Measurements from ENCODE around the gene MAST4. TPM values are rescaled to one million over a fixed set of nuclear protein-coding genes. Genes with fewer than 3 reads are reported as not detected.
A peak's percentile ranks its signal among the peaks of the same experiment; 100 is the strongest.

Gene MAST4
- total and polyA plus RNA-seq, 2 of the 13 experiments (the other 11 are each of a cell fraction or from before 2014, with no cell fraction given) = 3.4 to 3.7 TPM

DNA sequence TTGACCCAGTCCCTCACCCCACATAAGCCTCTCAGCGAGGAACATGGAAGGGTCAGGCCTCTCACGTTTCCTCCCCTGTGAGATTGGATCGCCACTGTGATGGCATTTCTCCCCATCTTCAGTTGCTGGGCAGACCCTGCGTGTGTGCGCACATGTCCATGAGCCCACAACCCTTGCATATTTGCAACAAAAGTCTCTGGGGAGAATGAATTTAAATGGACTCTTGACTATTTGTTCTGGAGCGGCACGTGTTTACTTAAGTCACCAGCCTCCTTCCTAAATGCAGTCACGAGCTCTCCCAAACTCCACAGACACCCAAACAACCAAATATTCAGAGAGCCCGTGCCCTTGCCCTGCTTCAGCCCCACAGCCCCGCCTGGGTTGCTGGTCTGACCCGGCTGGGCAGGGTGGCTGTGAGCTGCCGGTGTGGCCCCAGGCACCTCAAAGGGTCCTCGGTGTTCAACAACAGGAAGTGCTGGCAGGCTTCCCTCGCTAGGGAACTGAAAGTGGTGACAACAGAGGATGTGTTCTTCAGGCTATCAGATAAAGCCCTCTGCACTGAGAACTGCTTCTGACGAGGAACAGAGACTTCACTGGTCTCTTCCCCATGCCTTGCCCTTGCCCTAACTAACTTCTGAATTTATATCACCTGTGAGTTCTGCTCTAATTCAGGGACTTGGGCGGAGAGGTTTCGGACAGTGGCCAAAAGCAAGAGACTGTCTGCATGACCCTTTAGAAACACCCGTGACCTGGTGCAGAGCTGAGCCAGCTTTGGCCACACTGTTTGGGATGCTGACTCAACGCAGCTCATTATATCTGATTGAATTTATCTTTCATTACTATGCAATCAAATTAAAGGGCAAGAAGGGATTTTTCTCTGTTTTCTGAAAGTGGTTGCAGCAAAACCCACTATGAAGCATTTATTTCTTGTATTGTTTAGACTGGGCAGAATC is 619.6 kb downstream of the MAST4 start (continued):
- TF ChIP-seq, protein P1, sequence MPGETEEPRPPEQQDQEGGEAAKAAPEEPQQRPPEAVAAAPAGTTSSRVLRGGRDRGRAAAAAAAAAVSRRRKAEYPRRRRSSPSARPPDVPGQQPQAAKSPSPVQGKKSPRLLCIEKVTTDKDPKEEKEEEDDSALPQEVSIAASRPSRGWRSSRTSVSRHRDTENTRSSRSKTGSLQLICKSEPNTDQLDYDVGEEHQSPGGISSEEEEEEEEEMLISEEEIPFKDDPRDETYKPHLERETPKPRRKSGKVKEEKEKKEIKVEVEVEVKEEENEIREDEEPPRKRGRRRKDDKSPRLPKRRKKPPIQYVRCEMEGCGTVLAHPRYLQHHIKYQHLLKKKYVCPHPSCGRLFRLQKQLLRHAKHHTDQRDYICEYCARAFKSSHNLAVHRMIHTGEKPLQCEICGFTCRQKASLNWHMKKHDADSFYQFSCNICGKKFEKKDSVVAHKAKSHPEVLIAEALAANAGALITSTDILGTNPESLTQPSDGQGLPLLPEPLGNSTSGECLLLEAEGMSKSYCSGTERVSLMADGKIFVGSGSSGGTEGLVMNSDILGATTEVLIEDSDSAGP (CRISPR knock-in tag; IDR thresholded peaks at IDR 0.05; ENCODE audit: borderline replicate concordance) = peak; percentile 66; the same call in 1 of the 2 replicates
- TF ChIP-seq, protein P2, sequence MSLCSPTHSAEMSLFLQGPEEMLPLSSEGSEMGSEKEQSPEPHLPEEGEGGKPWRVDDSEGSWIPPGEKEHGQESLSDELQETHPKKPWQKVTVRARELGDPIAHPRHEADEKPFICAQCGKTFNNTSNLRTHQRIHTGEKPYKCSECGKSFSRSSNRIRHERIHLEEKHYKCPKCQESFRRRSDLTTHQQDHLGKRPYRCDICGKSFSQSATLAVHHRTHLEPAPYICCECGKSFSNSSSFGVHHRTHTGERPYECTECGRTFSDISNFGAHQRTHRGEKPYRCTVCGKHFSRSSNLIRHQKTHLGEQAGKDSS (CRISPR knock-in tag; IDR thresholded peaks at IDR 0.05; ENCODE audit: borderline replicate concordance, low read depth) = 0 out of 2 replicates have a peak, but pooled peaks have one; percentile 35
- TF ChIP-seq, protein P3, sequence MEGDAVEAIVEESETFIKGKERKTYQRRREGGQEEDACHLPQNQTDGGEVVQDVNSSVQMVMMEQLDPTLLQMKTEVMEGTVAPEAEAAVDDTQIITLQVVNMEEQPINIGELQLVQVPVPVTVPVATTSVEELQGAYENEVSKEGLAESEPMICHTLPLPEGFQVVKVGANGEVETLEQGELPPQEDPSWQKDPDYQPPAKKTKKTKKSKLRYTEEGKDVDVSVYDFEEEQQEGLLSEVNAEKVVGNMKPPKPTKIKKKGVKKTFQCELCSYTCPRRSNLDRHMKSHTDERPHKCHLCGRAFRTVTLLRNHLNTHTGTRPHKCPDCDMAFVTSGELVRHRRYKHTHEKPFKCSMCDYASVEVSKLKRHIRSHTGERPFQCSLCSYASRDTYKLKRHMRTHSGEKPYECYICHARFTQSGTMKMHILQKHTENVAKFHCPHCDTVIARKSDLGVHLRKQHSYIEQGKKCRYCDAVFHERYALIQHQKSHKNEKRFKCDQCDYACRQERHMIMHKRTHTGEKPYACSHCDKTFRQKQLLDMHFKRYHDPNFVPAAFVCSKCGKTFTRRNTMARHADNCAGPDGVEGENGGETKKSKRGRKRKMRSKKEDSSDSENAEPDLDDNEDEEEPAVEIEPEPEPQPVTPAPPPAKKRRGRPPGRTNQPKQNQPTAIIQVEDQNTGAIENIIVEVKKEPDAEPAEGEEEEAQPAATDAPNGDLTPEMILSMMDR (CRISPR knock-in tag; IDR thresholded peaks at IDR 0.05) = no peak
- TF ChIP-seq MEF2D (CRISPR knock-in tag; IDR thresholded peaks at IDR 0.05) = peak; percentile 60; the same call in 1 of the 2 replicates
- TF ChIP-seq, protein P4, sequence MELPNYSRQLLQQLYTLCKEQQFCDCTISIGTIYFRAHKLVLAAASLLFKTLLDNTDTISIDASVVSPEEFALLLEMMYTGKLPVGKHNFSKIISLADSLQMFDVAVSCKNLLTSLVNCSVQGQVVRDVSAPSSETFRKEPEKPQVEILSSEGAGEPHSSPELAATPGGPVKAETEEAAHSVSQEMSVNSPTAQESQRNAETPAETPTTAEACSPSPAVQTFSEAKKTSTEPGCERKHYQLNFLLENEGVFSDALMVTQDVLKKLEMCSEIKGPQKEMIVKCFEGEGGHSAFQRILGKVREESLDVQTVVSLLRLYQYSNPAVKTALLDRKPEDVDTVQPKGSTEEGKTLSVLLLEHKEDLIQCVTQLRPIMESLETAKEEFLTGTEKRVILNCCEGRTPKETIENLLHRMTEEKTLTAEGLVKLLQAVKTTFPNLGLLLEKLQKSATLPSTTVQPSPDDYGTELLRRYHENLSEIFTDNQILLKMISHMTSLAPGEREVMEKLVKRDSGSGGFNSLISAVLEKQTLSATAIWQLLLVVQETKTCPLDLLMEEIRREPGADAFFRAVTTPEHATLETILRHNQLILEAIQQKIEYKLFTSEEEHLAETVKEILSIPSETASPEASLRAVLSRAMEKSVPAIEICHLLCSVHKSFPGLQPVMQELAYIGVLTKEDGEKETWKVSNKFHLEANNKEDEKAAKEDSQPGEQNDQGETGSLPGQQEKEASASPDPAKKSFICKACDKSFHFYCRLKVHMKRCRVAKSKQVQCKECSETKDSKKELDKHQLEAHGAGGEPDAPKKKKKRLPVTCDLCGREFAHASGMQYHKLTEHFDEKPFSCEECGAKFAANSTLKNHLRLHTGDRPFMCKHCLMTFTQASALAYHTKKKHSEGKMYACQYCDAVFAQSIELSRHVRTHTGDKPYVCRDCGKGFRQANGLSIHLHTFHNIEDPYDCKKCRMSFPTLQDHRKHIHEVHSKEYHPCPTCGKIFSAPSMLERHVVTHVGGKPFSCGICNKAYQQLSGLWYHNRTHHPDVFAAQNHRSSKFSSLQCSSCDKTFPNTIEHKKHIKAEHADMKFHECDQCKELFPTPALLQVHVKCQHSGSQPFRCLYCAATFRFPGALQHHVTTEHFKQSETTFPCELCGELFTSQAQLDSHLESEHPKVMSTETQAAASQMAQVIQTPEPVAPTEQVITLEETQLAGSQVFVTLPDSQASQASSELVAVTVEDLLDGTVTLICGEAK (IDR thresholded peaks at IDR 0.05) = no peak
- TF ChIP-seq, protein P4 (CRISPR knock-in tag; IDR thresholded peaks at IDR 0.05) = no peak
- no peak for TF ChIP-seq ZNF775 (CRISPR knock-in tag; IDR thresholded peaks at IDR 0.05; ENCODE audit: borderline replicate concordance)
- peak; percentile 50; the same call in 1 of the 2 replicates for TF ChIP-seq RXRB (CRISPR knock-in tag; IDR thresholded peaks at IDR 0.05; ENCODE audit: borderline replicate concordance)
- no peak for TF ChIP-seq PAX8 (CRISPR knock-in tag; IDR thresholded peaks at IDR 0.05; ENCODE audit: borderline replicate concordance)
- TF ChIP-seq, protein P5, sequence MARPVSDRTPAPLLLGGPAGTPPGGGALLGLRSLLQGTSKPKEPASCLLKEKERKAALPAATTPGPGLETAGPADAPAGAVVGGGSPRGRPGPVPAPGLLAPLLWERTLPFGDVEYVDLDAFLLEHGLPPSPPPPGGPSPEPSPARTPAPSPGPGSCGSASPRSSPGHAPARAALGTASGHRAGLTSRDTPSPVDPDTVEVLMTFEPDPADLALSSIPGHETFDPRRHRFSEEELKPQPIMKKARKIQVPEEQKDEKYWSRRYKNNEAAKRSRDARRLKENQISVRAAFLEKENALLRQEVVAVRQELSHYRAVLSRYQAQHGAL (CRISPR knock-in tag; IDR thresholded peaks at IDR 0.05; ENCODE audit: not compliant biosample characterization) = no peak
- TF ChIP-seq JUN (CRISPR knock-in tag; IDR thresholded peaks at IDR 0.05) = 0 out of 2 replicates have a peak, but pooled peaks have one; percentile 29

All from HepG2 (cell line).